NCI-H510A treated with DMSO at 0.1 percent for 48 hours (cell line): ENCODE data around the gene IFNGR2.
A peak's percentile ranks its signal among the peaks of the same experiment; 100 is the strongest.
"Not testable (repeated sequence)": the region's sequence is repeated elsewhere in the genome, so short reads cannot be mapped to it uniquely, and the experiment has no call there.

Experiments
- DNase-seq: peaks from one replicate; lab custom pipeline; 2025; lab: John Stamatoyannopoulos, UW

IFNGR2 gene

GRCh38 chr21:33403128-33403785 lies at the start of gene IFNGR2:
IFNGR2 (plus strand) TSS chr21:33403413; CDS start chr21:33403544, 131 bp downstream.
- DNase-seq, result peak; percentile 25

- DNase-seq, result no peak
Measured at GRCh38 chr21:33355355-33355754, 47.9 kb upstream of the IFNGR2 start.

DNA sequence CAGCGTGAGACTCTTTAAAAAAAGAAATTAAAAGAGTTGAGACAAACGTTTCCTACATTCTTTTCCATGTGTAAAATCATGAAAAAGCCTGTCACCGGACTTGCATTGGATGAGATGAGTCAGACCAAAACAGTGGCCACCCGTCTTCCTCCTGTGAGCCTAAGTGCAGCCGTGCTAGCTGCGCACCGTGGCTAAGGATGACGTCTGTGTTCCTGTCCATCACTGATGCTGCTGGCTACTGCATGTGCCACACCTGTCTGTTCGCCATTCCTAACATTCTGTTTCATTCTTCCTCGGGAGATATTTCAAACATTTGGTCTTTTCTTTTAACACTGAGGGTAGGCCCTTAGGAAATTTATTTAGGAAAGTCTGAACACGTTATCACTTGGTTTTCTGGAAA lies 47.2 kb upstream of the IFNGR2 start:
- no peak for DNase-seq

DNA sequence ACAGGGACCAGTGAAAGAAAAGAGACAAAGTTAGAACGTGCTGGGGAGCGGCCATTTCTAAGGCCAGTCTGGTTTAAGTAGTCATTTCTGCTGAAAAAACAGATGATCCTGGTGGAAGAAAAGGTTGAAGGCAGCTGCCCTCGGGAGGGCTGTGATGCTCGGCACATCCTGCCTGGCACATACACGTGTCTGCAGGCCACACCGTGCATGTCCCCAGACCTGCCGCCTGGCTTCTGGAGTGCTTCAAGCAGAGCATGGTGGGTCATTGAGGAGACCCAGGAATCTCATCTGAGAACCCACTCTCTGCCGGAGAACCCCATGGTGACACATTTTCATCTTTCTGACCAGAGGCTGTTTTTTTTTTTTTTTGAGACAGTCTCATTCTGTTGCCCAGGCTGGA lies 46.0 kb upstream of the IFNGR2 start:
- no peak for DNase-seq

GRCh38 chr21:33359446-33359845 lies 43.8 kb upstream of the IFNGR2 start:
- DNase-seq, result no peak

DNA sequence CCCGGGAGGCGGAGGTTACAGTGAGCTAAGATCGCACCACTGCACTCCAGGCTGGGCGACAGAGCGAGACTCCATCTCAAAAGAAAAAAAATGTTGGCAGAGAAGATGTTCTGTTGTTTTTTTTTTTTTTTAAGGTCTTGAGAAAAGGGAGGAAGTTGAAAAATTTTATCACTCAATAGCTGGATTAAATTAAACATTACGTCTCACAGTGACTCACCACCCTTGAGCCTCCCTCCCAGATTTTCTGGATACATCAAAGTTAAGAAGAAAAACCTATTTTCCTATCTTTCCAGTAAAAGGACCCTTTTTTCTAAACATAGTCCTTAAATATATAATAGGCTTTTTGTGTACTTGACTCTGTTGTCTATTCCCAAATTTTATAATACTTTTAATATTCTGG lies 42.9 kb upstream of the IFNGR2 start:
- no peak for DNase-seq

GRCh38 chr21:33360881-33361602 lies 42.2 kb upstream of the IFNGR2 start:
- peak; percentile 94 for DNase-seq

- peak; percentile 48 for DNase-seq
Measured at GRCh38 chr21:33362044-33362555, 41.1 kb upstream of the IFNGR2 start.

DNA sequence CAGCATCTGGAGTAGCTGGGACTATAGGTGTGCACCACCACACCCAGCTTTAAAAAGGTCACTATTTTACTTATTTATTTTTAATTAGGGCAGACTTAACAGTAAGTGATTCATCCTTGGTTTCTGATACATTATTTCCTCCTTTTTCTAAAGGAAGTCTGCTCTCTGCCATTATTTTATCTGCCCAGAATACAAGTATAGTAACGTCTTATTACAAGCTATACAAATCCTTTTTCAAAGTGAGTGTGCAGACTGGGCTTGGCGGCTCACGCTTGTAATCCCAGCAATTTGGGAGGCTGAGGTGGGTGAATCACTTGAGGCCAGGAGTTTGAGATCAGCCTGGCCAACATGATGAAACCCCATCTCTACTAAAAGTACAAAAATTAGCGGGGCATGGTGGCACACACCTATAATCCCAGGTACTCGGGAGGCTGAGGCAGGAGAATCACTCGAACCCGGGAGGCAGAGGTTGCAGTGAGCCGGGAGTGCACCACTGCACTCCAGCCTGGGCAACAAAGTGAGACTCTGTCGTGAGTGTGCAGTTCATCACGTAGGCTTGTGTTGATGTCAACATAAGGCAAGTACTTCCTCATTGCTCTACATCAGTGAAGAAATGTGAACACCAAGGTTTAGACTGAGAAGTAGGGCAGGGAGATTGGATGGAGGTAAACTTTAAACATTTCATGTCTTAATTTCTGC lies 39.2 kb upstream of the IFNGR2 start:
- DNase-seq, result not testable (repeated sequence)

DNA sequence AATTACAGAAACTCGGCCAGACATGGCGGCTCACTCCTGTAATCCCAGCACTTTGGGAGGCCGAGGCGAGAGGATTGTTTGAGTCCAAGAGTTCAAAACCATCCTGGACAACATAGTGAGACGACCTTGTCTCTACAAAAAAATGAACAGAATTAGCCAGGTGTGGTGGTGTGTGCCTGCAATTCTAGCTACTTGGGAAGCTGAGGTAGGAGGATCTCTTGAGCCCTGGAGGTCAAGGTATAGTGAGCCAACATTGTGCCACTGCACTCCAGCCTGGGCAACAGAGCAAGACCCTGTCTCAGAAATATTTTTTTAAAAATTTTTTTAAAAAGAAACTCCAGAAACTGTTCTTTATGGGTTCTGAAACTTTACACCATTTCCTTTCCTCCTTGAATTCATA lies 38.4 kb upstream of the IFNGR2 start:
- no peak for DNase-seq

DNA sequence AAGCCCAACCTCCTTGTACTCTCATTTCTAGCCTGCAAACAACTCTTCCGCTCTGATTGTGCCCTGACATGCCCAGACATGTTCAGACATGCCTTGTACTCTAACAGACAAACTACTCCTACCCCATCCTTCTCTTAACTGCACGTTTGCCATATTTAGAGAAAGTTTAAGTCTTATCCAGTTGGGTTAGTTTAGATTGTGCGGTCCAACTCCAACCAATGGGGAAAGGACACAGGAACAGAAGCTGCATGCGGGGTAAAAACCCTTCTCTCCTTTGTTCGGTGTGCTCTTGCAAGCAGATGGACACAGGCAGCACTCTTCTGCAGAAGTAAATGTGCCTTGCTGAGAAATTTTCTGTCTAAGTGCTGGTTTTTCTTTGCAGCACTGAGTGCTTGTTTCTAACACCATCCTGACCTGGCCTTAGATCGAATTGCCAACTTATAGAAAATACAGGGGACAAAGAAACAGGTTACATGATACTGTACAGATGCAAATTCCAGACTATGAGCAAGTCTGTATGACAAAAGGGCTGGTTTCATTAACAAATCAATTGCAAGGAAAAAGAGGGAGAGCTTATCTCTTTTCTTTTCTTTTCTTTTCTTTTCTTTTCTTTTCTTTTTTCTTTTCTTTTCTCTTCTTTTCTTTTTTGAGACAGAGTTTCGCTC lies 35.8 kb upstream of the IFNGR2 start:
- no peak for DNase-seq

- DNase-seq, result no peak
Measured at GRCh38 chr21:33368124-33368523, 35.1 kb upstream of the IFNGR2 start.

- DNase-seq, result no peak
Measured at GRCh38 chr21:33368576-33368975, 34.6 kb upstream of the IFNGR2 start.

GRCh38 chr21:33369586-33369985 lies 33.6 kb upstream of the IFNGR2 start:
- DNase-seq, result no peak

DNA sequence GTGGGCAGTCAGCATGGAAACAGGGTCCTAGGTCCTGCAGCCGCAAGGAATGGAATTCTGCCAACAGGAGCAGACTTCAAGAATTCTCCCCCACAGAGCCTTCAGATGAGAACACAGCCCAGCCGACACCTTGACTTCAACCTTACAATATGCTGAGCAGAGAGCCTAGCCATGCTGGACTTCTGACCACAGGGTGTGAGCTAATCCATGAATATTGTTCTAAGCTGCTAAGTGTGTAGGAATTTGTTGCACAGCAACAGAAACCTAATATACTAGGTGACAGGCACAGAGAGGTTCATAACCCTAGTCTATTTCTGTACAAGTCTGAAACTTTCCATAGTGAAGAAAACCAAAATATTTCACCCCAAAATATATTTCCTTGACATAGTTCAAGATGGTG lies 32.9 kb upstream of the IFNGR2 start:
- DNase-seq, result no peak

DNA sequence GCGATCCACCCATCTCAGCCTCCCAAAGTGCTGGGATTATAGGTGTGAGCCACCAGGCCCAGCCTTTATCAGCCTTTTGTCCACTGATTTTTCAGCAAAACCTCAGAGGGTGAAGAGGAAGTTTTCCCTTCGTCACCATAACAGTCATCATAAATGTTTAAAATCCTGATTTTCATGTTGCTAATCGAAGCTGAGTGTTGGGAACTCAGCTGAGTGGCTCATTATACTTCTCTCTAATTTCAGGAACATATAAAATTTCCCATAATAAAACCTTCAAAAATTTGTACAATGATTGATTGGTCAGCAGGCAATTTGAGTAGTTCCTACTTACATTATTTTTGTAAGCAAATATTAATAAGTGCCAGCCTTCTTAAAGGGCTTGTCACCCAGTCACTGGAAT lies 31.8 kb upstream of the IFNGR2 start:
- DNase-seq, result no peak

DNA sequence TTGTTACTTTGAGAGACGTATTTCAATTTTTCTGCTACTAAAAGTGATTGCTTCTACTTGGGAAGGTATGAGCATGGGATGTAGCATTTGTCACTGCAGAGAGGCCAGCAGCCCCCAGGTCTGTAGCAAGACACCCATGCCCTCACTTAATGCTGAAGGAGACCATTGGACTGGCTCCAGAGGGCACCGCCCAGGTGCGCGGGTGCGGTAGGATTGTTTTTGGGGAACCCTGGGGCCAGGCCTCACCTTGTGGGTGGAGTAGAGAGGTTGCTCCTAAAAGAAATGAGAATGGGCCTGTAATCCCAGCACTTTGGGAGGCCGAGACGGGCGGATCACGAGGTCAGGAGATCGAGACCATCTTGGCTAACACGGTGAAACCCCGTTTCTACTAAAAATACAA lies 30.6 kb upstream of the IFNGR2 start:
- DNase-seq, result no peak

DNA sequence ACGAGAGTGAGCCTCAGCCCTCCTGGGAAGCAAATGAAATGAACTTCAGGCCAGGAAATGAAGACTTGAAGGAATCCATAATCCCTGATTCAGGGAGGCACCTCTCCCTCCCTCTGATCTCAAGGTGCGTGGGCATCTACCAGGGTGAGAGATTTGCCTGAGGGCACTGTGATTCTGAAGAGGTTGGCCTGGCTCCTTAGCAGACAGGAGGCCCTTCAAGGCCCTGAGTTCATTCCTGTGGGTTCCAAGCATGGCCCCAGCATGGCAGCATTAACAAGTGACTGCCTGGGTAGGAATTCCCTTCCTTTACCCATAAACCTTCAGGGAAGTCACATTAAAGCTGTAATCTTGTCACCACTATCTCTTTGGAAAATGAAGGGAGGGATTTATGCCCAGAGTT lies 29.8 kb upstream of the IFNGR2 start:
- no peak for DNase-seq

- no peak for DNase-seq
Measured at GRCh38 chr21:33374080-33374449, 29.1 kb upstream of the IFNGR2 start.

GRCh38 chr21:33374450-33375096 lies 28.6 kb upstream of the IFNGR2 start:
- DNase-seq, result no peak

DNA sequence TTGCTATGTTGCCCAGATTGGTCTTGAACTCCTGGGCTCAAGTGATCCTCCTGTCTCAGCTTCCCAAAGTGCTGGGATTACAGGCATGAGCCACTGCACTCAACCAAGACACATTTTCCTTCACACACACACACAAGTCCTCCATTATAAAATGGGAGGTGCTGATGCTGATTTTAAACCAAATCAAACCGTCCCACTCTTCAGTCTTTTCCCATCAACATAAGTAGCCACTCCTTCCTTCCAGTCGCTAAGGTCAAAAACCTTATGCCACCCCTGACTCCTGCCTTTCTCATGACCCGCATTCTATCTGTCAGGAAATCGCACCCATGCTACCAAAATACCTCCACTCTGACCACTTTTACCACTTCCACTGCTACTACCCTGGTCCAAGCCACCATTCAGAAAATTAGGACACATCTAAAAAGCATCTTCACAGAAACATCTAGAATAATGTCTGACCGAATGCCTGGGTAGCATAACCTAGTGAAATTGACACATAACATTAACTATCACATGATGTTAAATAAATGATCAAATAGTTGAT lies 28.0 kb upstream of the IFNGR2 start:
- no peak for DNase-seq
